NCI-H1048 (cell line): ENCODE results near the gene VAC14.

Experiments
- DNase-seq: peaks from one replicate; lab custom pipeline; 2025; lab: John Stamatoyannopoulos, UW

Gene VAC14

GRCh38 chr16:70786020-70786755 lies 14.8 kb downstream of the VAC14 start:
- DNase-seq: no peak

GRCh38 chr16:70784692-70785555 lies 16.0 kb downstream of the VAC14 start:
- no peak for DNase-seq

- no peak for DNase-seq
Observed at GRCh38 chr16:70782237-70782636, 18.7 kb downstream of the VAC14 start.

GRCh38 chr16:70781800-70782199 lies 19.2 kb downstream of the VAC14 start:
- no peak for DNase-seq

- no peak for DNase-seq
Observed at GRCh38 chr16:70780546-70780945, 20.4 kb downstream of the VAC14 start.

GRCh38 chr16:70779361-70779760 lies 21.6 kb downstream of the VAC14 start:
- DNase-seq: no peak

GRCh38 chr16:70778901-70779309 lies 22.1 kb downstream of the VAC14 start:
- no peak for DNase-seq

- no peak for DNase-seq
Observed at GRCh38 chr16:70777973-70778406, 23.0 kb downstream of the VAC14 start.

- no peak for DNase-seq
Observed at GRCh38 chr16:70777496-70777895, 23.5 kb downstream of the VAC14 start.

- DNase-seq: no peak
Observed at GRCh38 chr16:70775399-70775798, 25.6 kb downstream of the VAC14 start.

- no peak for DNase-seq
Observed at GRCh38 chr16:70774261-70774660, 26.7 kb downstream of the VAC14 start.

- no peak for DNase-seq
Observed at GRCh38 chr16:70772493-70772892, 28.5 kb downstream of the VAC14 start.

GRCh38 chr16:70770626-70771552 lies 30.1 kb downstream of the VAC14 start:
- no peak for DNase-seq

- no peak for DNase-seq
Observed at GRCh38 chr16:70770291-70770625, 30.7 kb downstream of the VAC14 start.

- no peak for DNase-seq
Observed at GRCh38 chr16:70769761-70770160, 31.2 kb downstream of the VAC14 start.

GRCh38 chr16:70769131-70769530 lies 31.8 kb downstream of the VAC14 start:
- DNase-seq: no peak

GRCh38 chr16:70768203-70768580 lies 32.8 kb downstream of the VAC14 start:
- DNase-seq: no peak

GRCh38 chr16:70767377-70768202 lies 33.4 kb downstream of the VAC14 start:
- no peak for DNase-seq

GRCh38 chr16:70766658-70767057 lies 34.3 kb downstream of the VAC14 start:
- no peak for DNase-seq

- DNase-seq: no peak
Observed at GRCh38 chr16:70766176-70766575, 34.8 kb downstream of the VAC14 start.

- no peak for DNase-seq
Observed at GRCh38 chr16:70765491-70765890, 35.5 kb downstream of the VAC14 start.
